ENCODE data around the gene MFF. TPM values are rescaled to one million over a fixed set of nuclear protein-coding genes. Genes with fewer than 3 reads are reported as not detected.

The MFF gene
- total RNA-seq, 1 donor from 2014 or later: 65.9 TPM

GRCh38 chr2:227370791-227371312 is 45.8 kb downstream of the MFF start:
- Histone ChIP-seq H3K27me3 (no peaks in the 10 kb centered on the region), H3K36me3 (no peaks in the 10 kb centered on the region), H3K4me1 (peaks cover 0 to 24% of the 10 kb centered on the region in 2 donors), H3K4me3 (peak overlapping the region in 1 of 2 donors; percentile 10), H3K27ac (peak overlapping the region; percentile 53 to 73), H3K9me3 (no peaks in the 10 kb centered on the region)
- no peak for TF ChIP-seq CTCF (IDR thresholded peaks at IDR 0.05)
- peak; percentile 27 to 82 for DNase-seq (ENCODE audit: low spot score in 2 of 2)
- intact Hi-C loops (cut with DNase I): no loop called here

GRCh38 chr2:227373389-227373788 is 48.3 kb downstream of the MFF start:
- intact Hi-C loops (cut with DNase I): no loop called here
- TF ChIP-seq CTCF (IDR thresholded peaks at IDR 0.05): no peak

GRCh38 chr2:227374158-227374557 is 49.1 kb downstream of the MFF start:
- TF ChIP-seq CTCF (IDR thresholded peaks at IDR 0.05): no peak
- no peaks in the 10 kb centered on the region for H3K36me3 ChIP-seq
- no peak for DNase-seq (ENCODE audit: low spot score in 2 of 2)
- intact Hi-C loops (cut with DNase I): no loop called here
- H3K4me3 ChIP-seq: no peak overlapping the region
- H3K27ac ChIP-seq: no peak overlapping the region
- no peaks in the 10 kb centered on the region for H3K27me3 ChIP-seq
- H3K4me1 ChIP-seq: peaks cover 0 to 12% of the 10 kb centered on the region in 2 donors
- H3K9me3 ChIP-seq: no peaks in the 10 kb centered on the region

More at GRCh38 chr2:227373389-227373788, 48.3 kb downstream of the MFF start:
- H3K36me3 ChIP-seq: no peaks in the 10 kb centered on the region
- no peak overlapping the region for H3K27ac ChIP-seq
- H3K27me3 ChIP-seq: no peaks in the 10 kb centered on the region
- H3K9me3 ChIP-seq: no peaks in the 10 kb centered on the region
- H3K4me1 ChIP-seq: peaks cover 0 to 12% of the 10 kb centered on the region in 2 donors
- H3K4me3 ChIP-seq: no peak overlapping the region
- no peak for DNase-seq (ENCODE audit: low spot score in 2 of 2)

GRCh38 chr2:227376656-227377396 is 51.8 kb downstream of the MFF start:
- H3K27me3 ChIP-seq: no peaks in the 10 kb centered on the region
- no peak for DNase-seq (ENCODE audit: low spot score in 2 of 2)
- H3K4me3 ChIP-seq: no peak overlapping the region
- H3K27ac ChIP-seq: no peak overlapping the region
- H3K4me1 ChIP-seq: no peaks in the 10 kb centered on the region
- H3K36me3 ChIP-seq: no peaks in the 10 kb centered on the region
- intact Hi-C loops (cut with DNase I): no loop called here
- no peak for TF ChIP-seq CTCF (IDR thresholded peaks at IDR 0.05)
- no peaks in the 10 kb centered on the region for H3K9me3 ChIP-seq

- Histone ChIP-seq H3K36me3 (no peaks in the 10 kb centered on the region), H3K4me3 (no peak overlapping the region), H3K9me3 (no peaks in the 10 kb centered on the region), H3K27me3 (no peaks in the 10 kb centered on the region), H3K27ac (no peak overlapping the region), H3K4me1 (no peaks in the 10 kb centered on the region)
- no peak for TF ChIP-seq CTCF (IDR thresholded peaks at IDR 0.05)
- intact Hi-C loops (cut with DNase I): no loop called here
- DNase-seq (ENCODE audit: low spot score in 2 of 2): no peak
Observed at GRCh38 chr2:227377467-227378351, 52.7 kb downstream of the MFF start.

Data from ascending aorta (tissue), 2 donors.